ENCODE data around the gene PPP4C. TPM values are rescaled to one million over a fixed set of nuclear protein-coding genes. Genes with fewer than 3 reads are reported as not detected.

Gene PPP4C
- total and polyA plus RNA-seq, 12 donors, result 34.5 to 82.1 (median 42.4) TPM

GRCh38 chr16:30060346-30060745 is 15.4 kb upstream of the PPP4C start:
- Histone ChIP-seq H3K4me3 (no peak overlapping the region), H3K9me3 (no peaks in the 10 kb centered on the region), H3K27ac (no peak overlapping the region), H3K36me3 (peaks cover 0 to 11% (median 0%) of the 10 kb centered on the region in 9 donors), H3K4me1 (peaks cover 7 to 29% (median 17%) of the 10 kb centered on the region in 9 donors), H3K27me3 (no peaks in the 10 kb centered on the region)
- 71 to 80% methylated on average over 4 of the region's 4 CpGs for WGBS, 2 donors
- no peak for DNase-seq
- TF ChIP-seq, protein P1, sequence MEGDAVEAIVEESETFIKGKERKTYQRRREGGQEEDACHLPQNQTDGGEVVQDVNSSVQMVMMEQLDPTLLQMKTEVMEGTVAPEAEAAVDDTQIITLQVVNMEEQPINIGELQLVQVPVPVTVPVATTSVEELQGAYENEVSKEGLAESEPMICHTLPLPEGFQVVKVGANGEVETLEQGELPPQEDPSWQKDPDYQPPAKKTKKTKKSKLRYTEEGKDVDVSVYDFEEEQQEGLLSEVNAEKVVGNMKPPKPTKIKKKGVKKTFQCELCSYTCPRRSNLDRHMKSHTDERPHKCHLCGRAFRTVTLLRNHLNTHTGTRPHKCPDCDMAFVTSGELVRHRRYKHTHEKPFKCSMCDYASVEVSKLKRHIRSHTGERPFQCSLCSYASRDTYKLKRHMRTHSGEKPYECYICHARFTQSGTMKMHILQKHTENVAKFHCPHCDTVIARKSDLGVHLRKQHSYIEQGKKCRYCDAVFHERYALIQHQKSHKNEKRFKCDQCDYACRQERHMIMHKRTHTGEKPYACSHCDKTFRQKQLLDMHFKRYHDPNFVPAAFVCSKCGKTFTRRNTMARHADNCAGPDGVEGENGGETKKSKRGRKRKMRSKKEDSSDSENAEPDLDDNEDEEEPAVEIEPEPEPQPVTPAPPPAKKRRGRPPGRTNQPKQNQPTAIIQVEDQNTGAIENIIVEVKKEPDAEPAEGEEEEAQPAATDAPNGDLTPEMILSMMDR (IDR thresholded peaks at IDR 0.05), result no peak
- intact Hi-C loops (cut with DNase I), result loop anchor here in 2 of 10 donors (10.0 kb wide), 2 partner anchors 354 to 474 kb away; partner anchors contain the start of gene ZNF747 (in 1 of the 2)
- ATAC-seq, result no peak

- Histone ChIP-seq H3K36me3 (peaks cover 0 to 11% (median 0%) of the 10 kb centered on the region in 9 donors), H3K27me3 (no peaks in the 10 kb centered on the region), H3K4me3 (no peak overlapping the region), H3K9me3 (no peaks in the 10 kb centered on the region), H3K27ac (no peak overlapping the region), H3K4me1 (peaks cover 7 to 29% (median 17%) of the 10 kb centered on the region in 9 donors)
- ATAC-seq (no peak), DNase-seq (peak in 1 of 2 donors; percentile 56)
- TF ChIP-seq, protein P1 (IDR thresholded peaks at IDR 0.05), result no peak
- WGBS, 2 donors, result 42 to 45% methylated on average over 2 of the region's 2 CpGs
- intact Hi-C loops (cut with DNase I), result loop anchor here in 2 of 10 donors (10.0 kb wide), 2 partner anchors 354 to 474 kb away; partner anchors contain the start of gene ZNF747 (in 1 of the 2)
These were observed 14.8 kb upstream of the PPP4C start for GRCh38 chr16:30060836-30061554.

GRCh38 chr16:30063278-30063892 is 12.4 kb upstream of the PPP4C start:
- peak in 1 of 8 donors; percentile 2 for ATAC-seq
- peaks cover 0 to 35% (median 12%) of the 10 kb centered on the region in 9 donors for H3K36me3 ChIP-seq
- TF ChIP-seq, protein P1 (IDR thresholded peaks at IDR 0.05), result no peak
- peak overlapping the region; percentile 57 to 100 (median 91) for H3K4me3 ChIP-seq
- peak overlapping the region; percentile 97 to 100 (median 98) for H3K27ac ChIP-seq
- H3K4me1 ChIP-seq, result peaks cover 8 to 49% (median 36%) of the 10 kb centered on the region in 9 donors
- DNase-seq, result no peak
- H3K27me3 ChIP-seq, result no peaks in the 10 kb centered on the region
- intact Hi-C loops (cut with DNase I), result loop anchor here in 2 of 10 donors (10.0 kb wide), 2 partner anchors 351 to 471 kb away; partner anchors contain the start of gene ZNF747 (in 1 of the 2)
- no peaks in the 10 kb centered on the region for H3K9me3 ChIP-seq
- 62 to 68% methylated on average over 12 of the region's 12 CpGs for WGBS, 2 donors
